ENCODE results near the gene MED13L. TPM values are rescaled to one million over a fixed set of nuclear protein-coding genes. Genes with fewer than 3 reads are reported as not detected.

The MED13L gene
- total and polyA plus RNA-seq, 2 donors (not counting 1 experiment from before 2014, with no cell fraction given), result 20.3 to 207 TPM

DNA sequence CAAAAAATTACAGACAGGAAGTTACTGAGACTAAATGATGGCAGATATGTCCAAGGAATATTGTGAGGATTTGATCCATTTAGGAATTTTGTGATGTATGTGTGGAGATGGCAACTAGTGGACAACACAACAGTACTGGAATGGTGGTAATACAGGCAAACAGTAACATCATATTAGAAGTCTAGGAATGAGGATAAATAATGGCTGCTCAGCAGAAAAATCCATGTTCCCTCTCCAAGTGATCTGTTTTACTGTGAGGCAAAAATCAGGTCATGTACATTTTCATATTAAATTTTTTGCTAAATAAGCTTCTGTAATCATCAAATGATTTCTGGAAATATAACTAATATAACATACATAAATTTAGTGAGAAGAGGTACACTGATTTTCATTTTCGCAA lies 108.4 kb downstream of the MED13L start:
- H3K27me3 ChIP-seq (replicated peaks in 1 of 4; ENCODE audit: control extremely low read depth in 1 of 4, control insufficient read depth in 3 of 4, insufficient read depth in 4 of 4, low read length in 3 of 4), result no peaks in the 10 kb centered on the region
- H3K27ac Mint-ChIP-seq, result no peak overlapping the region
- no peak overlapping the region for H3K4me3 ChIP-seq (ENCODE audit: control extremely low read depth in 1 of 5, extremely low read depth in 1 of 5, insufficient read depth in 1 of 5, low read depth in 2 of 5, low read length in 4 of 5)
- POLR2A ChIA-PET, result no interaction called here
- no peaks in the 10 kb centered on the region for H3K9me3 Mint-ChIP-seq (ENCODE audit: insufficient read depth)
- no peak for TF ChIP-seq CTCF (IDR thresholded peaks at IDR 0.05)
- no CpG with 5 or more reads among the region's 1 CpG for WGBS (ENCODE audit: insufficient coverage)
- no peak overlapping the region for H3K4me2 ChIP-seq (replicated peaks; ENCODE audit: low read depth, low read length, poor library complexity, severe bottlenecking)
- no peak for DNase-seq
- H3K79me2 ChIP-seq (ENCODE audit: control insufficient read depth, insufficient read depth, low read length), result peaks cover 98% of the 10 kb centered on the region
- no peak for ATAC-seq (ENCODE audit: low read depth)
- CTCF ChIA-PET, result no interaction called here
- H2AFZ ChIP-seq (ENCODE audit: insufficient read depth, low read depth, low read length, poor library complexity, severe bottlenecking), result no peak overlapping the region
- no peak overlapping the region for H3K4me3 Mint-ChIP-seq
- H3K27ac ChIP-seq (ENCODE audit: low read length in 2 of 2), result no peak overlapping the region
- H4K20me1 ChIP-seq (ENCODE audit: control insufficient read depth, insufficient read depth, low read length, poor library complexity, severe bottlenecking), result peaks cover 86% of the 10 kb centered on the region
- no peaks in the 10 kb centered on the region for H3K36me3 ChIP-seq (replicated peaks in 1 of 2; ENCODE audit: control extremely low read depth in 1 of 2, control insufficient read depth in 1 of 2, extremely low read depth in 1 of 2, insufficient read depth in 2 of 2, low read length in 1 of 2)
- peaks cover 69% of the 10 kb centered on the region for H3K4me1 Mint-ChIP-seq
- H3K9me3 ChIP-seq (ENCODE audit: control extremely low read depth in 1 of 3, control insufficient read depth in 2 of 3, insufficient read depth in 1 of 3, low read length in 2 of 3), result no peaks in the 10 kb centered on the region
- H3K9ac ChIP-seq (ENCODE audit: low read length), result no peak overlapping the region
- intact Hi-C loops (cut with micrococcal nuclease), result no loop called here
- H3K27me3 Mint-ChIP-seq, result no peaks in the 10 kb centered on the region
- peaks cover 24 to 32% of the 10 kb centered on the region in 2 donors for H3K4me1 ChIP-seq (ENCODE audit: control insufficient read depth in 2 of 2, insufficient read depth in 2 of 2, low read length in 2 of 2)

- H3K4me3 Mint-ChIP-seq, result no peak overlapping the region
- Histone ChIP-seq H4K20me1 (ENCODE audit: control insufficient read depth, insufficient read depth, low read length, poor library complexity, severe bottlenecking) (peaks cover 90% of the 10 kb centered on the region), H3K4me3 (ENCODE audit: control extremely low read depth in 1 of 5, extremely low read depth in 1 of 5, insufficient read depth in 1 of 5, low read depth in 2 of 5, low read length in 4 of 5) (no peak overlapping the region), H3K27ac (ENCODE audit: low read length in 2 of 2) (no peak overlapping the region), H3K27me3 (replicated peaks in 1 of 4; ENCODE audit: control extremely low read depth in 1 of 4, control insufficient read depth in 3 of 4, insufficient read depth in 4 of 4, low read length in 3 of 4) (no peaks in the 10 kb centered on the region), H3K79me2 (ENCODE audit: control insufficient read depth, insufficient read depth, low read length) (peaks cover 99% of the 10 kb centered on the region), H3K4me2 (replicated peaks; ENCODE audit: low read depth, low read length, poor library complexity, severe bottlenecking) (no peak overlapping the region), H2AFZ (ENCODE audit: insufficient read depth, low read depth, low read length, poor library complexity, severe bottlenecking) (no peak overlapping the region), H3K4me1 (ENCODE audit: control insufficient read depth in 2 of 2, insufficient read depth in 2 of 2, low read length in 2 of 2) (peaks cover 9 to 15% of the 10 kb centered on the region in 2 donors), H3K36me3 (replicated peaks in 1 of 2; ENCODE audit: control extremely low read depth in 1 of 2, control insufficient read depth in 1 of 2, extremely low read depth in 1 of 2, insufficient read depth in 2 of 2, low read length in 1 of 2) (no peaks in the 10 kb centered on the region), H3K9me3 (ENCODE audit: control extremely low read depth in 1 of 3, control insufficient read depth in 2 of 3, insufficient read depth in 1 of 3, low read length in 2 of 3) (no peaks in the 10 kb centered on the region), H3K9ac (ENCODE audit: low read length) (no peak overlapping the region)
- peaks cover 58% of the 10 kb centered on the region for H3K4me1 Mint-ChIP-seq
- H3K27me3 Mint-ChIP-seq, result no peaks in the 10 kb centered on the region
- intact Hi-C loops (cut with micrococcal nuclease), result no loop called here
- WGBS (ENCODE audit: insufficient coverage), result 94% methylated on average over 5 of the region's 5 CpGs
- TF ChIP-seq CTCF (IDR thresholded peaks at IDR 0.05) (no peak), EZH2 (IDR thresholded peaks at IDR 0.05; ENCODE audit: borderline replicate concordance, insufficient read depth, low read depth, low read length, poor library complexity, severe bottlenecking) (no peak)
- H3K27ac Mint-ChIP-seq, result no peak overlapping the region
- ChIA-PET CTCF (no interaction called here), POLR2A (no interaction called here)
- H3K9me3 Mint-ChIP-seq (ENCODE audit: insufficient read depth), result no peaks in the 10 kb centered on the region
- ATAC-seq (ENCODE audit: low read depth) (no peak), DNase-seq (no peak)
Observed at GRCh38 chr12:116166306-116166705, 111.2 kb downstream of the MED13L start.

Data from B cell (primary cell).